Effector memory CD8-positive, alpha-beta T cell (primary cell): Measurements from ENCODE around the gene BCAP29.
A peak's percentile ranks its signal among the peaks of the same experiment; 100 is the strongest.

Experiments
- ATAC-seq: fragments of 150-1000 bp; cut with Tn5 transposase; replicated peaks from 2 replicates; pipeline ENCODE4 v1.10.0; 2021; ENCODE audit warnings: mild to moderate bottlenecking, moderate library complexity
- DNase-seq, 3 experiments: peaks; one replicate each; pipeline ENCODE4 v3.0.0; 2021
- H3K27ac Mint-ChIP-seq, 2 donors: one replicate each; pipeline ENCODE4 v1.8.0; 2022; ENCODE audit warnings: mild to moderate bottlenecking in 2 of 2, mixed read lengths in 2 of 2, moderate library complexity in 2 of 2
- H3K27me3 Mint-ChIP-seq, 2 donors: one replicate each; pipeline ENCODE4 v1.8.0; 2022; ENCODE audit warnings: mixed read lengths in 2 of 2
- H3K36me3 Mint-ChIP-seq: one replicate; pipeline ENCODE4 v1.8.0; 2022; ENCODE audit warnings: mild to moderate bottlenecking, moderate library complexity, mixed read lengths; ENCODE audit not compliant: insufficient read depth
- H3K4me1 Mint-ChIP-seq, 2 donors: one replicate each; pipeline ENCODE4 v1.8.0; 2022; ENCODE audit warnings: low read depth in 2 of 2, mixed read lengths in 2 of 2
- H3K4me3 Mint-ChIP-seq, 2 donors: one replicate each; pipeline ENCODE4 v1.8.0; 2022; ENCODE audit warnings: mild to moderate bottlenecking in 2 of 2, mixed read lengths in 2 of 2, moderate library complexity in 2 of 2
- H3K9me3 Mint-ChIP-seq, 2 donors: one replicate each; pipeline ENCODE4 v1.8.0; 2022; ENCODE audit warnings: mixed read lengths in 2 of 2

The BCAP29 gene

GRCh38 chr7:107643938-107644308 is 63.9 kb downstream of the BCAP29 start:
- DNase-seq: no peak
- Mint-ChIP-seq H3K27ac (no peak overlapping the region), H3K27me3 (peaks cover 5 to 20% of the 10 kb centered on the region in 2 donors), H3K4me3 (no peak overlapping the region), H3K9me3 (no peaks in the 10 kb centered on the region), H3K4me1 (peaks cover 0 to 5% of the 10 kb centered on the region in 2 donors), H3K36me3 (no peaks in the 10 kb centered on the region)
- no peak for ATAC-seq

- DNase-seq (no peak), ATAC-seq (no peak)
- H3K9me3 Mint-ChIP-seq: no peaks in the 10 kb centered on the region
- peaks cover 0 to 5% of the 10 kb centered on the region in 2 donors for H3K4me1 Mint-ChIP-seq
- no peaks in the 10 kb centered on the region for H3K36me3 Mint-ChIP-seq
- no peak overlapping the region for H3K27ac Mint-ChIP-seq
- H3K4me3 Mint-ChIP-seq: no peak overlapping the region
- peaks cover 5 to 24% of the 10 kb centered on the region in 2 donors for H3K27me3 Mint-ChIP-seq
Observed at GRCh38 chr7:107644309-107644974, 64.4 kb downstream of the BCAP29 start.

GRCh38 chr7:107652642-107653041 is 72.6 kb downstream of the BCAP29 start:
- H3K27me3 Mint-ChIP-seq: peaks cover 32 to 44% of the 10 kb centered on the region in 2 donors
- no peaks in the 10 kb centered on the region for H3K9me3 Mint-ChIP-seq
- H3K4me3 Mint-ChIP-seq: no peak overlapping the region
- DNase-seq: no peak
- H3K36me3 Mint-ChIP-seq: no peaks in the 10 kb centered on the region
- H3K27ac Mint-ChIP-seq: no peak overlapping the region
- no peak for ATAC-seq
- no peaks in the 10 kb centered on the region for H3K4me1 Mint-ChIP-seq

GRCh38 chr7:107658467-107658866 is 78.4 kb downstream of the BCAP29 start:
- H3K9me3 Mint-ChIP-seq: no peaks in the 10 kb centered on the region
- H3K27me3 Mint-ChIP-seq: peaks cover 60 to 71% of the 10 kb centered on the region in 2 donors
- H3K27ac Mint-ChIP-seq: no peak overlapping the region
- H3K36me3 Mint-ChIP-seq: no peaks in the 10 kb centered on the region
- ATAC-seq (no peak), DNase-seq (no peak)
- H3K4me1 Mint-ChIP-seq: peaks cover 0 to 9% of the 10 kb centered on the region in 2 donors
- H3K4me3 Mint-ChIP-seq: no peak overlapping the region

- Mint-ChIP-seq H3K9me3 (no peaks in the 10 kb centered on the region), H3K36me3 (no peaks in the 10 kb centered on the region), H3K27me3 (peaks cover 53 to 64% of the 10 kb centered on the region in 2 donors)
Observed at GRCh38 chr7:107659666-107660065, 79.6 kb downstream of the BCAP29 start.

GRCh38 chr7:107660381-107661080 is 80.5 kb downstream of the BCAP29 start, which contains the start of gene SLC26A4:
TSS of gene SLC26A4 (plus strand) at chr7:107660828. CDS start at chr7:107661642, 814 bp downstream.
- Mint-ChIP-seq H3K9me3 (no peaks in the 10 kb centered on the region), H3K27ac (no peak within 1 kb of the TSS), H3K4me3 (peak within 1 kb of the TSS; percentile 66 to 74), H3K36me3 (no peaks in the 10 kb centered on the region), H3K4me1 (peaks cover 0 to 9% of the 10 kb centered on the region in 2 donors), H3K27me3 (peaks cover 46 to 61% of the 10 kb centered on the region in 2 donors)
- DNase-seq (no peak), ATAC-seq (no peak)

More at GRCh38 chr7:107659666-107660065, 79.6 kb downstream of the BCAP29 start:
- H3K27ac Mint-ChIP-seq: no peak overlapping the region
- DNase-seq (no peak), ATAC-seq (no peak)
- H3K4me3 Mint-ChIP-seq: peak overlapping the region in 1 of 2 donors; percentile 74
- peaks cover 0 to 9% of the 10 kb centered on the region in 2 donors for H3K4me1 Mint-ChIP-seq

GRCh38 chr7:107661081-107661864 is 81.2 kb downstream of the BCAP29 start:
- Mint-ChIP-seq H3K4me3 (peak overlapping the region; percentile 66 to 74), H3K27me3 (peaks cover 38 to 53% of the 10 kb centered on the region in 2 donors), H3K27ac (no peak overlapping the region), H3K9me3 (no peaks in the 10 kb centered on the region), H3K36me3 (no peaks in the 10 kb centered on the region), H3K4me1 (peaks cover 0 to 9% of the 10 kb centered on the region in 2 donors)
- DNase-seq (peak in 2 of 3 experiments; percentile 2 to 6), ATAC-seq (peak; percentile 65)

- Mint-ChIP-seq H3K27ac (no peak overlapping the region), H3K9me3 (no peaks in the 10 kb centered on the region), H3K4me3 (peak overlapping the region; percentile 60 to 67), H3K4me1 (peaks cover 0 to 9% of the 10 kb centered on the region in 2 donors), H3K36me3 (no peaks in the 10 kb centered on the region), H3K27me3 (peaks cover 38 to 51% of the 10 kb centered on the region in 2 donors)
- DNase-seq (no peak), ATAC-seq (no peak)
Observed at GRCh38 chr7:107661865-107662379, 81.9 kb downstream of the BCAP29 start.

- DNase-seq (no peak), ATAC-seq (no peak)
- Mint-ChIP-seq H3K36me3 (no peaks in the 10 kb centered on the region), H3K27ac (no peak overlapping the region), H3K9me3 (no peaks in the 10 kb centered on the region), H3K4me3 (no peak overlapping the region), H3K27me3 (peaks cover 38 to 51% of the 10 kb centered on the region in 2 donors), H3K4me1 (peaks cover 0 to 9% of the 10 kb centered on the region in 2 donors)
Observed at GRCh38 chr7:107663196-107663595, 83.2 kb downstream of the BCAP29 start.

- peaks cover 9 to 17% of the 10 kb centered on the region in 2 donors for H3K27me3 Mint-ChIP-seq
- no peak overlapping the region for H3K27ac Mint-ChIP-seq
- no peak for ATAC-seq
- no peaks in the 10 kb centered on the region for H3K36me3 Mint-ChIP-seq
- DNase-seq: no peak
- no peak overlapping the region for H3K4me3 Mint-ChIP-seq
- H3K4me1 Mint-ChIP-seq: no peaks in the 10 kb centered on the region
- no peaks in the 10 kb centered on the region for H3K9me3 Mint-ChIP-seq
Observed at GRCh38 chr7:107666790-107667189, 86.7 kb downstream of the BCAP29 start.

- H3K4me3 Mint-ChIP-seq: no peak overlapping the region
- no peaks in the 10 kb centered on the region for H3K9me3 Mint-ChIP-seq
- ATAC-seq (no peak), DNase-seq (no peak)
- no peaks in the 10 kb centered on the region for H3K36me3 Mint-ChIP-seq
- H3K4me1 Mint-ChIP-seq: no peaks in the 10 kb centered on the region
- no peak overlapping the region for H3K27ac Mint-ChIP-seq
- peaks cover 4 to 11% of the 10 kb centered on the region in 2 donors for H3K27me3 Mint-ChIP-seq
Observed at GRCh38 chr7:107667341-107667740, 87.3 kb downstream of the BCAP29 start.

- Mint-ChIP-seq H3K4me1 (no peaks in the 10 kb centered on the region), H3K36me3 (no peaks in the 10 kb centered on the region), H3K9me3 (no peaks in the 10 kb centered on the region), H3K4me3 (no peak overlapping the region), H3K27ac (no peak overlapping the region), H3K27me3 (peaks cover under 1 to 16% of the 10 kb centered on the region in 2 donors)
- ATAC-seq (no peak), DNase-seq (no peak)
Observed at GRCh38 chr7:107668296-107668695, 88.2 kb downstream of the BCAP29 start.
